IMR-90 (cell line): ENCODE measurements around the gene SPDYC. TPM values are rescaled to one million over a fixed set of nuclear protein-coding genes. Genes with fewer than 3 reads are reported as not detected.

Source experiments
- ATAC-seq: fragments of 200-7000 bp; cut with Tn5 transposase; 2 replicates; pipeline ENCODE4 v1.9.1; 2020; ENCODE audit warnings: low read depth, mild to moderate bottlenecking, moderate library complexity
- BruUV-seq: library from RNA; stranded (reverse); fragments of 400-500 nt; replicated peaks from 2 replicates; lab custom pipeline; 2021; lab: Mats Ljungman, UMichigan
- CTCF ChIA-PET: fragments of 300-600 bp; formaldehyde crosslinking; extraction: SDS; loops from one replicate; lab custom pipeline; 2021; ENCODE audit warnings: antibody characterized with exemption; lab: Yijun Ruan, JAX
- POLR2A ChIA-PET: fragments of 300-600 bp; sonication (Branson Sonifier 250); formaldehyde crosslinking; loops from one replicate; lab custom pipeline; 2022; ENCODE audit warnings: antibody characterized with exemption; ENCODE audit not compliant: unreplicated experiment; lab: Charles Lee
- DNase-seq: peaks from one replicate; pipeline ENCODE4 v3.0.0; 2013
- H2AFZ ChIP-seq: replicated peaks from 2 replicates; pipeline ENCODE3; 2013; ENCODE audit warnings: low read length, mild to moderate bottlenecking; ENCODE audit not compliant: poor library complexity
- H2AK5ac ChIP-seq: 2 replicates; pipeline ENCODE4 v1.6.1; 2013; ENCODE audit warnings: low read depth, low read length, inconsistent platforms
- H2AK9ac ChIP-seq: replicated peaks from 2 replicates; pipeline ENCODE3; 2013; ENCODE audit warnings: mild to moderate bottlenecking, low read depth, low read length, moderate library complexity; ENCODE audit not compliant: poor library complexity
- H2BK120ac ChIP-seq: 2 replicates; pipeline ENCODE4 v1.6.1; 2013; ENCODE audit warnings: low read depth, low read length, inconsistent platforms
- H2BK15ac ChIP-seq: 3 replicates; pipeline ENCODE4 v1.6.1; 2013; ENCODE audit warnings: low read depth, low read length, inconsistent platforms
- H2BK20ac ChIP-seq: 2 replicates; pipeline ENCODE4 v1.6.1; 2013; ENCODE audit warnings: low read depth, mild to moderate bottlenecking, inconsistent platforms, low read length, moderate library complexity
- H2BK5ac ChIP-seq: 2 replicates; pipeline ENCODE4 v1.6.1; 2013; ENCODE audit warnings: mild to moderate bottlenecking, low read depth, low read length, inconsistent platforms; ENCODE audit not compliant: poor library complexity, severe bottlenecking
- H3K14ac ChIP-seq: replicated peaks from 2 replicates; pipeline ENCODE4 v1.6.1; 2013; ENCODE audit warnings: low read depth, low read length, inconsistent platforms
- H3K18ac ChIP-seq: 2 replicates; pipeline ENCODE4 v1.6.1; 2013; ENCODE audit warnings: low read depth, low read length, control low read depth
- H3K23ac ChIP-seq: 2 replicates; pipeline ENCODE4 v1.6.1; 2013; ENCODE audit warnings: low read depth, low read length, inconsistent platforms
- H3K27ac ChIP-seq: 2 replicates; pipeline ENCODE4 v1.5.1; 2013; ENCODE audit warnings: mild to moderate bottlenecking, control low read depth, low read length; ENCODE audit not compliant: insufficient read depth
- H3K27me3 ChIP-seq: 2 replicates; pipeline ENCODE4 v1.6.1; 2013; ENCODE audit warnings: low read length; ENCODE audit not compliant: control insufficient read depth, insufficient read depth
- H3K36me3 ChIP-seq: 2 replicates; pipeline ENCODE4 v1.6.1; 2013; ENCODE audit warnings: low read length, mixed read lengths; ENCODE audit not compliant: control insufficient read depth, insufficient read depth
- H3K4ac ChIP-seq: 2 replicates; pipeline ENCODE4 v1.6.1; 2013; ENCODE audit warnings: low read depth, low read length, inconsistent platforms
- H3K4me1 ChIP-seq: 2 replicates; pipeline ENCODE4 v1.6.1; 2013; ENCODE audit warnings: low read length, mixed read lengths; ENCODE audit not compliant: control insufficient read depth, insufficient read depth
- H3K4me2 ChIP-seq: 2 replicates; pipeline ENCODE4 v1.6.1; 2013; ENCODE audit warnings: low read depth, mild to moderate bottlenecking, control low read depth, low read length, moderate library complexity
- H3K4me3 ChIP-seq: 2 replicates; pipeline ENCODE4 v1.5.1; 2013; ENCODE audit warnings: low read depth, mild to moderate bottlenecking, control low read depth, low read length, moderate library complexity; ENCODE audit not compliant: insufficient read depth
- H3K56ac ChIP-seq: 2 replicates; pipeline ENCODE4 v1.6.1; 2013; ENCODE audit warnings: low read length, inconsistent platforms; ENCODE audit not compliant: insufficient read depth; ENCODE audit errors: extremely low read depth
- H3K79me1 ChIP-seq, 2 experiments: 2 replicates each; pipeline ENCODE4 v1.6.1; 2013; ENCODE audit warnings: low read length in 2 of 2, inconsistent platforms in 1 of 2, low read depth in 1 of 2
- H3K9ac ChIP-seq: 2 replicates; pipeline ENCODE4 v1.6.1; 2013; ENCODE audit warnings: low read depth, low read length, control low read depth
- H3K9me1 ChIP-seq: 2 replicates; pipeline ENCODE4 v1.6.1; 2013; ENCODE audit warnings: low read length, inconsistent platforms; ENCODE audit not compliant: insufficient read depth
- H3K9me3 ChIP-seq: 2 replicates; pipeline ENCODE4 v1.6.1; 2013; ENCODE audit warnings: low read length; ENCODE audit not compliant: control insufficient read depth, insufficient read depth
- H4K20me1 ChIP-seq: 2 replicates; pipeline ENCODE4 v1.6.1; 2013; ENCODE audit warnings: low read length, inconsistent platforms; ENCODE audit not compliant: insufficient read depth
- H4K5ac ChIP-seq: 2 replicates; pipeline ENCODE4 v1.6.1; 2013; ENCODE audit warnings: mild to moderate bottlenecking, low read depth, low read length, control low read depth
- H4K8ac ChIP-seq, 2 experiments: 2 replicates each; pipeline ENCODE4 v1.6.1; 2013; ENCODE audit warnings: low read depth in 2 of 2, low read length in 2 of 2, control low read depth in 1 of 2, inconsistent platforms in 1 of 2
- H4K91ac ChIP-seq: 2 replicates; pipeline ENCODE4 v1.6.1; 2013; ENCODE audit warnings: low read depth, low read length, inconsistent platforms; ENCODE audit not compliant: insufficient read depth
- MAZ ChIP-seq: IDR thresholded peaks from 2 replicates; pipeline ENCODE4 v1.6.1; 2012; ENCODE audit warnings: low read depth, mild to moderate bottlenecking, low read length, improper control_type of control experiment, moderate library complexity, borderline replicate concordance
- RAD21 ChIP-seq: IDR thresholded peaks from 2 replicates; pipeline ENCODE4 v1.6.1; 2012; ENCODE audit warnings: low read length, improper control_type of control experiment
- SMC3 ChIP-seq: fragments of 150-350 bp; IDR thresholded peaks from 2 replicates; pipeline ENCODE4 v1.6.1; 2016; ENCODE audit warnings: low read depth, mild to moderate bottlenecking, antibody characterized with exemption, low read length, moderate library complexity
- WGBS, 2 experiments: methylation state at CpG; one replicate each; pipeline versions ENCODE4 v1.1.5 to v1.1.7; 2013; ENCODE audit warnings: missing lambda C conversion rate in 2 of 2; ENCODE audit not compliant: insufficient read length in 1 of 2; ENCODE audit errors: extremely low coverage in 2 of 2; 5-methylcytosine and 5-hydroxymethylcytosine counted together
- dilution Hi-C: fragments of 300-500 bp; cut with HindIII; formaldehyde crosslinking; loops from one replicate; pipeline ENCODE4 v1.14.3; 2018; ENCODE audit warnings: low sequenced_read_pairs; ENCODE audit not compliant: unreplicated experiment
- in situ Hi-C: fragments of 300-500 bp; cut with MboI; formaldehyde crosslinking; loops from 3 replicates; pipeline ENCODE4 v1.14.3; 2019; ENCODE audit warnings: low sequenced_read_pairs, inconsistent platforms, mixed read lengths
- intact Hi-C: fragments of 100-400 bp; cut with micrococcal nuclease; formaldehyde crosslinking; loops from 2 replicates; pipeline ENCODE4 v1.10.0; 2022
- polyA plus RNA-seq, 3 experiments: library from polyadenylated mRNA; depleted of rRNA; stranded (reverse); fragments of >200 nt; gene quantifications; 2 replicates each; pipeline ENCODE4 v1.2.3, GENCODE V29; 2012; ENCODE audit warnings: low replicate concordance in 1 of 3
- total RNA-seq: library from RNA; depleted of rRNA; stranded (reverse); fragments of >200 nt; gene quantifications from 2 replicates; pipeline ENCODE4 v1.2.3, GENCODE V29; 2012
- TF ChIP-seq, protein P1 (sequence below): conservative IDR thresholded peaks from 2 replicates; pipeline ENCODE4 v1.5.1; 2012; ENCODE audit warnings: mild to moderate bottlenecking, low read depth, low read length, improper control_type of control experiment

SPDYC gene
- total and polyA plus RNA-seq, 2 of the 4 experiments (the other 2 are of a cell fraction): not detected

DNA sequence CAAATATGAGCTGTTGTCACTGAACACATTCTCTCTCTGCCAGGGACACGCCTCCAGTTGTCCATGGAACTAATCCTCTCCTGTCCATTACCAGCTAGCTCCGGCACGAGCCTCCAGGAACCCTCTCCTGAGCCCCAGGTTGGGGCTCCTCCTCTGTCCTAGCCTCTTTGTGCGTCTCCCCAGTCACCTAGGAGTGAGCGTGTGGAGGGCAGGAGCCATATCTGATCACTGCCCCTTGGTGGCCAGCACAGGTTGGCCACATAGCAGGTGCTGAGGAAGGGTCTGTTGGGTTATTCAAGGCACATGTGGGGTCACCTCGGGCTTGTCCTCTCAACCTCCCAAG, 38.2 kb upstream of the SPDYC start:
- no CpG with 5 or more reads among the region's 6 CpGs for WGBS, 2 experiments
- H2AK5ac ChIP-seq: no peak overlapping the region
- no TSS peak for BruUV-seq
- no peak overlapping the region for H3K56ac ChIP-seq
- no peak for ATAC-seq
- no peak overlapping the region for H3K4me3 ChIP-seq
- no peak overlapping the region for H2BK5ac ChIP-seq
- no peak overlapping the region for H2BK20ac ChIP-seq
- no peak overlapping the region for H3K4me2 ChIP-seq
- intact Hi-C loops: no loop called here
- in situ Hi-C loops: no loop called here
- H2AK9ac ChIP-seq: no peak overlapping the region
- POLR2A ChIA-PET: interaction anchor here (1.0 kb wide), 1 partner anchor 10 kb away, joined by 3 read pairs; the partner anchor contains the start of genes FAU and MRPL49
- H4K91ac ChIP-seq: no peak overlapping the region
- H3K9ac ChIP-seq: no peak overlapping the region
- TF ChIP-seq MAZ (no peak), SMC3 (no peak), RAD21 (no peak)
- TF ChIP-seq, protein P1, sequence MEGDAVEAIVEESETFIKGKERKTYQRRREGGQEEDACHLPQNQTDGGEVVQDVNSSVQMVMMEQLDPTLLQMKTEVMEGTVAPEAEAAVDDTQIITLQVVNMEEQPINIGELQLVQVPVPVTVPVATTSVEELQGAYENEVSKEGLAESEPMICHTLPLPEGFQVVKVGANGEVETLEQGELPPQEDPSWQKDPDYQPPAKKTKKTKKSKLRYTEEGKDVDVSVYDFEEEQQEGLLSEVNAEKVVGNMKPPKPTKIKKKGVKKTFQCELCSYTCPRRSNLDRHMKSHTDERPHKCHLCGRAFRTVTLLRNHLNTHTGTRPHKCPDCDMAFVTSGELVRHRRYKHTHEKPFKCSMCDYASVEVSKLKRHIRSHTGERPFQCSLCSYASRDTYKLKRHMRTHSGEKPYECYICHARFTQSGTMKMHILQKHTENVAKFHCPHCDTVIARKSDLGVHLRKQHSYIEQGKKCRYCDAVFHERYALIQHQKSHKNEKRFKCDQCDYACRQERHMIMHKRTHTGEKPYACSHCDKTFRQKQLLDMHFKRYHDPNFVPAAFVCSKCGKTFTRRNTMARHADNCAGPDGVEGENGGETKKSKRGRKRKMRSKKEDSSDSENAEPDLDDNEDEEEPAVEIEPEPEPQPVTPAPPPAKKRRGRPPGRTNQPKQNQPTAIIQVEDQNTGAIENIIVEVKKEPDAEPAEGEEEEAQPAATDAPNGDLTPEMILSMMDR: no peak
- H3K27ac ChIP-seq: no peak overlapping the region
- H4K8ac ChIP-seq: no peak overlapping the region
- peaks cover 24 to 50% of the 10 kb centered on the region in 2 experiments for H3K79me1 ChIP-seq
- no peak overlapping the region for H3K18ac ChIP-seq
- H3K27me3 ChIP-seq: no peaks in the 10 kb centered on the region
- H3K36me3 ChIP-seq: peaks cover 57% of the 10 kb centered on the region
- no peak overlapping the region for H2BK15ac ChIP-seq
- H3K4me1 ChIP-seq: peaks cover 6% of the 10 kb centered on the region; the same call in 1 of the 2 replicates
- H3K4ac ChIP-seq: no peak overlapping the region
- peaks cover 34% of the 10 kb centered on the region for H4K20me1 ChIP-seq
- H4K5ac ChIP-seq: no peak overlapping the region
- no peak overlapping the region for H3K14ac ChIP-seq
- H2AFZ ChIP-seq: no peak overlapping the region
- H2BK120ac ChIP-seq: no peak overlapping the region
- no peaks in the 10 kb centered on the region for H3K9me3 ChIP-seq
- no peak for DNase-seq
- dilution Hi-C loops: no loop called here
- H3K9me1 ChIP-seq: peaks cover 21% of the 10 kb centered on the region
- no peak overlapping the region for H3K23ac ChIP-seq
- CTCF ChIA-PET: interaction anchor here (0.5 kb wide), 1 partner anchor 253 kb away, joined by 3 read pairs; no protein-coding TSS in a partner anchor
